Activated T-helper 2 cell treated with anti-CD3 and anti-CD28 coated beads, Interferon-gamma antibody, Interleukin-2, Interleukin-4, amounts not matched to agents 10 μg/mL and 5 μg/mL and 100 μg/mL, durations not matched to agents 14 hours and 24 hours and 36 hours (primary cell): ENCODE data around the gene FAM20A. TPM values are rescaled to one million over a fixed set of nuclear protein-coding genes. Genes with fewer than 3 reads are reported as not detected.

ENCODE experiments used
- DNase-seq: peaks from one replicate; pipeline ENCODE4 v3.0.0; 2021; ENCODE audit warnings: low spot score
- H3K27ac Mint-ChIP-seq: one replicate; pipeline ENCODE4 v1.8.0; 2021; ENCODE audit warnings: mixed read lengths
- H3K27me3 Mint-ChIP-seq: one replicate; pipeline ENCODE4 v1.8.0; 2021; ENCODE audit warnings: low read depth, mixed read lengths
- H3K36me3 Mint-ChIP-seq: one replicate; pipeline ENCODE4 v1.8.0; 2021; ENCODE audit warnings: low read depth, mixed read lengths
- H3K4me1 Mint-ChIP-seq: one replicate; pipeline ENCODE4 v1.8.0; 2021; ENCODE audit warnings: low read depth, mixed read lengths
- H3K4me3 Mint-ChIP-seq: one replicate; pipeline ENCODE4 v1.8.0; 2021; ENCODE audit warnings: low read depth, mild to moderate bottlenecking, moderate library complexity, mixed read lengths
- H3K9me3 Mint-ChIP-seq: one replicate; pipeline ENCODE4 v1.8.0; 2021; ENCODE audit warnings: mixed read lengths
- intact Hi-C: fragments of 100-400 bp; cut with micrococcal nuclease; formaldehyde crosslinking; loops from one replicate; pipeline ENCODE4 v1.15.1; 2023
- total RNA-seq: library from RNA; stranded (reverse); gene quantifications from 2 replicates; pipeline ENCODE4 v1.2.3, GENCODE V29; 2022

FAM20A gene
- total RNA-seq, 1 donor from 2014 or later = not detected

- no peak for DNase-seq
- Mint-ChIP-seq H3K36me3 (peaks cover 67% of the 10 kb centered on the region), H3K4me3 (peak overlapping the region; percentile 99), H3K27me3 (no peaks in the 10 kb centered on the region), H3K4me1 (peaks cover 51% of the 10 kb centered on the region), H3K9me3 (no peaks in the 10 kb centered on the region), H3K27ac (no peak overlapping the region)
- intact Hi-C loops = no loop called here
These were observed 86.1 kb downstream of the FAM20A start for GRCh38 chr17:68514831-68515635.

- Mint-ChIP-seq H3K27ac (peak overlapping the region; percentile 98), H3K4me3 (peak overlapping the region; percentile 99), H3K9me3 (no peaks in the 10 kb centered on the region), H3K4me1 (peaks cover 52% of the 10 kb centered on the region), H3K27me3 (no peaks in the 10 kb centered on the region), H3K36me3 (peaks cover 56% of the 10 kb centered on the region)
- intact Hi-C loops = loop anchor here (2.0 kb wide), 1 partner anchor 813 kb away; the partner anchor contains the start of gene ABCA5
- no peak for DNase-seq
These were observed 87.2 kb downstream of the FAM20A start for GRCh38 chr17:68513932-68514331.

GRCh38 chr17:68512960-68513474, 88.2 kb downstream of the FAM20A start:
- Mint-ChIP-seq H3K27me3 (no peaks in the 10 kb centered on the region), H3K9me3 (no peaks in the 10 kb centered on the region), H3K36me3 (peaks cover 46% of the 10 kb centered on the region), H3K4me3 (peak overlapping the region; percentile 99), H3K4me1 (peaks cover 58% of the 10 kb centered on the region), H3K27ac (peak overlapping the region; percentile 98)
- no peak for DNase-seq
- intact Hi-C loops = loop anchor here (1.0 to 2.0 kb wide), 3 partner anchors 25 to 814 kb away; partner anchors contain the start of gene ABCA5

- peaks cover 40% of the 10 kb centered on the region for H3K36me3 Mint-ChIP-seq
- peak; percentile 90 for DNase-seq
- H3K27me3 Mint-ChIP-seq = no peaks in the 10 kb centered on the region
- intact Hi-C loops = loop anchor here (1.0 to 2.0 kb wide), 3 partner anchors 24 to 814 kb away; partner anchors contain the start of gene ABCA5
- H3K4me1 Mint-ChIP-seq = peaks cover 59% of the 10 kb centered on the region
- H3K9me3 Mint-ChIP-seq = no peaks in the 10 kb centered on the region
- H3K27ac Mint-ChIP-seq = peak within 1 kb of the TSS; percentile 100
- peak within 1 kb of the TSS; percentile 100 for H3K4me3 Mint-ChIP-seq
These were observed 88.8 kb downstream of the FAM20A start, which contains the start of gene PRKAR1A for GRCh38 chr17:68512247-68512959. TSS of gene PRKAR1A (plus strand) at chr17:68512430. CDS start at chr17:68515400, 2,970 bp downstream.

GRCh38 chr17:68511671-68512246, 89.4 kb downstream of the FAM20A start:
- intact Hi-C loops = loop anchor here (1.0 to 2.0 kb wide), 3 partner anchors 23 to 815 kb away; partner anchors contain the start of gene ABCA5
- Mint-ChIP-seq H3K27ac (peak overlapping the region; percentile 100), H3K36me3 (peaks cover 34% of the 10 kb centered on the region), H3K9me3 (no peaks in the 10 kb centered on the region), H3K27me3 (no peaks in the 10 kb centered on the region), H3K4me1 (peaks cover 61% of the 10 kb centered on the region), H3K4me3 (peak overlapping the region; percentile 100)
- peak; percentile 58 for DNase-seq

GRCh38 chr17:68511254-68511670, 89.9 kb downstream of the FAM20A start:
- DNase-seq = no peak
- Mint-ChIP-seq H3K9me3 (no peaks in the 10 kb centered on the region), H3K4me1 (peaks cover 59% of the 10 kb centered on the region), H3K4me3 (peak overlapping the region; percentile 60), H3K27me3 (no peaks in the 10 kb centered on the region), H3K27ac (peak overlapping the region; percentile 66), H3K36me3 (peaks cover 31% of the 10 kb centered on the region)
- intact Hi-C loops = no loop called here

- H3K27ac Mint-ChIP-seq = peak overlapping the region; percentile 61
- intact Hi-C loops = no loop called here
- no peak for DNase-seq
- H3K9me3 Mint-ChIP-seq = no peaks in the 10 kb centered on the region
- peaks cover 50% of the 10 kb centered on the region for H3K4me1 Mint-ChIP-seq
- H3K27me3 Mint-ChIP-seq = no peaks in the 10 kb centered on the region
- peak overlapping the region; percentile 18 for H3K4me3 Mint-ChIP-seq
- H3K36me3 Mint-ChIP-seq = peaks cover 14% of the 10 kb centered on the region
These were observed 91.8 kb downstream of the FAM20A start for GRCh38 chr17:68509141-68510057.

- DNase-seq = no peak
- Mint-ChIP-seq H3K4me1 (peaks cover 38% of the 10 kb centered on the region), H3K36me3 (no peaks in the 10 kb centered on the region), H3K27me3 (no peaks in the 10 kb centered on the region), H3K27ac (peak overlapping the region; percentile 48), H3K9me3 (no peaks in the 10 kb centered on the region), H3K4me3 (no peak overlapping the region)
- intact Hi-C loops = loop anchor here (1.0 kb wide), 1 partner anchor 9 kb away; no protein-coding TSS in a partner anchor
These were observed 93.6 kb downstream of the FAM20A start for GRCh38 chr17:68507576-68507975.

- Mint-ChIP-seq H3K27ac (no peak overlapping the region), H3K27me3 (peaks cover 3% of the 10 kb centered on the region), H3K4me1 (peaks cover 42% of the 10 kb centered on the region), H3K36me3 (no peaks in the 10 kb centered on the region), H3K4me3 (no peak overlapping the region), H3K9me3 (no peaks in the 10 kb centered on the region)
- intact Hi-C loops = no loop called here
- no peak for DNase-seq
These were observed 95.2 kb downstream of the FAM20A start for GRCh38 chr17:68505951-68506350.

- H3K9me3 Mint-ChIP-seq = no peaks in the 10 kb centered on the region
- H3K27ac Mint-ChIP-seq = no peak overlapping the region
- no peak overlapping the region for H3K4me3 Mint-ChIP-seq
- no peaks in the 10 kb centered on the region for H3K36me3 Mint-ChIP-seq
- no peak for DNase-seq
- intact Hi-C loops = no loop called here
- H3K4me1 Mint-ChIP-seq = peaks cover 30% of the 10 kb centered on the region
- peaks cover 3% of the 10 kb centered on the region for H3K27me3 Mint-ChIP-seq
These were observed 100.1 kb downstream of the FAM20A start for GRCh38 chr17:68501074-68501473.

GRCh38 chr17:68499587-68499986, 101.6 kb downstream of the FAM20A start:
- H3K9me3 Mint-ChIP-seq = no peaks in the 10 kb centered on the region
- peaks cover 3% of the 10 kb centered on the region for H3K27me3 Mint-ChIP-seq
- H3K4me3 Mint-ChIP-seq = no peak overlapping the region
- no peaks in the 10 kb centered on the region for H3K36me3 Mint-ChIP-seq
- intact Hi-C loops = no loop called here
- peaks cover 28% of the 10 kb centered on the region for H3K4me1 Mint-ChIP-seq
- no peak overlapping the region for H3K27ac Mint-ChIP-seq
- DNase-seq = no peak
